C4-2B (cell line): ENCODE measurements around the gene HCRT.
"Not testable (repeated sequence)": the region's sequence is repeated elsewhere in the genome, so short reads cannot be mapped to it uniquely, and the experiment has no call there.

Experiments used
- H3K27ac ChIP-seq: fragments of 450-650 bp; 2 replicates; pipeline ENCODE4 v1.5.1; 2017
- CTCF ChIP-seq: fragments of 450-650 bp; conservative IDR thresholded peaks from 2 replicates; pipeline ENCODE4 v1.5.1; 2017; ENCODE audit warnings: mild to moderate bottlenecking
- ZFX ChIP-seq: fragments of 450-650 bp; IDR thresholded peaks from 2 replicates; pipeline ENCODE4 v1.6.1; 2017

Gene HCRT

GRCh38 chr17:42187833-42188232 lies 2.6 kb upstream of the HCRT start:
- TF ChIP-seq ZFX (no peak), CTCF (no peak)

GRCh38 chr17:42186191-42186590 lies 939 bp upstream of the HCRT start:
- H3K27ac ChIP-seq = not testable (repeated sequence)

More at GRCh38 chr17:42187833-42188232, 2.6 kb upstream of the HCRT start:
- H3K27ac ChIP-seq = no peak overlapping the region

DNA sequence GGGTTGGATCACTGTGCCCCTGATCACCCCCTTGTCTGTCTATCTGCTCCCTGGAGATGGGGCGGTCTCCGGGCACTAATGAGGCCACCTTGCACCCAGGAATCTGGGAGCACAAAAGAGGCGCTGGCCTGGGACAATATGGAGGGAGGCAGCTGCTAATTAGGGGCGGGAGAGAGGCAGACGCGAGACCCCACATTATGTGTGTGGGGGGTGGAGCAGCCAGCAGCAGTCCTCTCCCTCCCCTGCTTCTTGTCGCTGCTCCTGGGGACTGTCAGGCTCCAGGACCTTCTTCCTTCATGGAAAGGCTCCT lies 324 bp upstream of the HCRT start:
- no peak overlapping the region for H3K27ac ChIP-seq
- TF ChIP-seq ZFX = no peak
- TF ChIP-seq CTCF = no peak

DNA sequence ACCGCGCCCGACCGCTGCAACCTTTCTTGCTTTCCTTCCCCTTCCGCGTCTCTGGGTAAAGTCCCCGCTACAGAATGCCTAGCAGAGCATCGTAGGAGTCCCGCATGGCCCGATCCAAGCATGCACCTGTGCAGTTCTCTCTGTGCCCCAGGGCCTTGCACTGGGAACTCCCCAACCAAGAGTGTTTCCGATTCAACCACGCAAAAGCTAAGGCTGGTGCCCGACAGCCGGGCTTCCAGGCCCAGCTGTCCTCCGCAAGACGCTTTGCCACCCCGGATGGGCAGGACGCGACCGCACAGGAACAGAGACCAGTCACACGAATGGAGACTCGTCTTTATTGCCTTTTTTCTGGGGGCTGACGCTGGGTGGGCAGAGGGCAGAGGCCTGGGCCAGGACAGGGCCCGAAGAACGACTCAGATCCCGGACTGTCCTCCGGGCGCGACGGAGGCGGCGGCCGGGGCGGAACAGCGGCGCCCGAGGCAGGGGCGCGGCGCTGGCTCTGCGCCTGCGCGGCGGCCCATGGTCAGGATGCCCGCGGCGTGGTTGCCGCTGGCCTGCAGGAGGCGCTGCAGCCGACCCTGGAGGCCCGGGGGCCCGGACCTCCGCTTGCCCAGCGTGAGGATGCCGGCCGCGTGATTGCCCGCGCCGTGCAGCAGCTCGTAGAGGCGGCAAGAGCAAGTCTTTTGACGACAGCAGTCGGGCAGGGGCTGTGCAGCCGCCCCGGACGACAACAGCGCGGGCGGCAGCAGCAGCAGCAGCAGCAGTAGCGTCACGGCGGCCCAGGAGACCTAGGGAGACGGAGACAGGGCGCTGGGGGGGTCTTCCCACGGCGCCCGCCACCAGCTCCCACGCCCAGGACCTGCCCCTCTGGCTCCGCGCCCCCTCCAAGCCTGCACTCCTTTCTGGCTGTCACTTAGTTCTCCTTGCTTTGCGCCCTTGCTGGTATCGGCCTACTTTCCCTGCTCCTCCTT lies 1.2 kb downstream of the HCRT start:
- no peak overlapping the region for H3K27ac ChIP-seq
- no peak for TF ChIP-seq ZFX
- TF ChIP-seq CTCF = peak; percentile 95

GRCh38 chr17:42182927-42183734 lies 2.1 kb downstream of the HCRT start:
- H3K27ac ChIP-seq = no peak overlapping the region
- TF ChIP-seq CTCF (no peak), ZFX (no peak)

DNA sequence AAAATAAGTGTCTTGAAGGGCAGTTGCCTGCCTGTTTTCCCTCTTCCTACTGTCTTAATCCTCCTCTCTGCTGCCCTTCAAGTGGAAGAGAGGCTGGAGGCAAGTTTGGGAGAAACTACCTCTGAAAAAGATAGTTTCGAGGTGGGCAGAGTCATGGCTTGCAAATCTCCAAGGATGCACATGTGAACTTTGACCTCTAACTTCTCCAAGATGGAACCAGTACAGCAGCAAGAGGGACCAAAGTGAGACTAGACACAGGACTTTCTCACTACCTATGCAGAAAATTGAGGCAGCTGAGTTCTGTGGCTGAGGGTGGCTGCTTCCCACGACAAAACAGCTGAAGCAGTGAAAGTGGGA lies 3.4 kb downstream of the HCRT start:
- TF ChIP-seq ZFX (no peak), CTCF (no peak)
- no peak overlapping the region for H3K27ac ChIP-seq

DNA sequence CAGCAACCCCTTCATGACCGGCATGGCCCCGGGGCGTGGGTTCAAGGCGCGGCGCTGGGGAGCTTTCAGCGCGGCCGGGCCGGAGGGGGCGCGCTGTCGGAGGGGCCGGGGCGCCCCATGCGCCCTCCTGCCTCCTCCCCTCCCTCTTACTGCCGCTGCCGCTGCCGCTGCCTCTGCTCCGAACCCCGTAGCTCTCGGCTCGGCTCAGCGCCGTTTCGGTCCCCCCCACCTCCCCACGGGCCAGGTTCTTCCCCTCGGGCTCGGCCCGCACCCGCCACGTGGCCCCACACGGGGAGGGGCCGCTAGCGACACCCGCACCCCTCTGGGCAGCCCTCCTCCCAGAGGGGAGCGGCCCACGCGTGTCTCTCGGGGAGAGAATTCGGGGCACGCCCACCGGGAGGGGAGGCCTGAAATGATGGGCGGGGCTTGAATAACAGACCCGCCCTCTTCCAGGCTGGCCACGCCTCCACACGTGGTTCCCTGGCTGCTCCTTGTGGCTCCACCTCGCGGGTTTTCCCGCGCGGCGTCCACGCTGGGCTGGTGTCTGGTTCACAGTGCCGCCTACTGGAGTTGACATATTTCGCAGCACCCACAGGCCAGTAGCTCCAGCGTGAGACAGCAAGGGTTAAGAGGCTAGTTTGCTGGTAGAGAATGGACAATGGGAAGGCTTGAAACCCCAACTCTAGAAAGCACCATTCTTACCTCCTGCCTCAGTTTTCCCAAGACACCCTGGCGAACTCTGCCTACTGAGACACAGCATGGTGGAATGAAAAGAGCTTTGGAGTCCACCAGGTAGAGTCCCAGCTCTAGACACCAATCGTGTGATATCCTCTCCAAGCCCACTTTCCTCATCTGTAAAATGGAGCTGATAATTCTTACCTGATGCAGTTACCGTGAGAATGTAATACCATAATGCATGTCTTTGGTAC lies 4.1 kb downstream of the HCRT start, which contains the start of gene KCNH4:
KCNH4 (minus strand) TSS at position 221 of the 929 bp plus-strand sequence; CDS start at position 24, 197 bp downstream.
- TF ChIP-seq ZFX = no peak
- peak; percentile 84 for TF ChIP-seq CTCF
- no peak within 1 kb of the TSS for H3K27ac ChIP-seq
